Gastroesophageal sphincter (tissue), 4 donors: Measurements from ENCODE around the gene MRTO4. TPM values are rescaled to one million over a fixed set of nuclear protein-coding genes. Genes with fewer than 3 reads are reported as not detected.

Experiments
- ATAC-seq: fragments of 150-250 bp; one replicate; pipeline ENCODE4 v1.9.1; 2016; ENCODE audit warnings: mild to moderate bottlenecking, moderate library complexity
- H3K27ac ChIP-seq, 4 donors: fragments of 200-600 bp; sonication (generic) in 3 of 4; 1 replicate in 3 of 4; 2 replicates in 1 of 4; pipeline ENCODE4 v1.5.1; 2016 to 2019
- H3K27me3 ChIP-seq: fragments of 200-600 bp; sonication (generic); one replicate; pipeline ENCODE4 v1.5.1; 2019
- H3K36me3 ChIP-seq, 2 donors: fragments of 200-600 bp; sonication (generic); one replicate each; pipeline ENCODE4 v1.5.1; 2019; ENCODE audit warnings: control low read depth in 1 of 2
- H3K4me1 ChIP-seq, 3 donors: fragments of 200-600 bp; sonication (generic); 1 replicate in 2 of 3; 2 replicates in 1 of 3; pipeline ENCODE4 v1.5.1; 2016 to 2019; ENCODE audit warnings: control low read depth in 2 of 3
- H3K4me3 ChIP-seq, 2 donors: fragments of 200-600 bp; sonication (generic); one replicate each; pipeline ENCODE4 v1.5.1; 2019; ENCODE audit warnings: mild to moderate bottlenecking in 1 of 2, moderate library complexity in 1 of 2
- H3K9me3 ChIP-seq, 3 donors: fragments of 200-600 bp; sonication (generic); one replicate each; pipeline ENCODE4 v1.5.1; 2017 to 2019; ENCODE audit warnings: control low read depth in 2 of 3
- EP300 ChIP-seq: sonication (generic); formaldehyde crosslinking; IDR thresholded peaks from one replicate; pipeline ENCODE4 v1.6.1; 2017; ENCODE audit warnings: antibody characterized with exemption, mild to moderate bottlenecking
- POLR2A ChIP-seq, 2 donors: fragments of 450-650 bp; IDR thresholded peaks; one replicate each; pipeline ENCODE4 v1.6.1; 2017; ENCODE audit warnings: antibody characterized with exemption in 2 of 2, mild to moderate bottlenecking in 2 of 2, moderate library complexity in 1 of 2
- POLR2AphosphoS5 ChIP-seq: sonication (generic); formaldehyde crosslinking; IDR thresholded peaks from one replicate; pipeline ENCODE4 v1.6.1; 2017; ENCODE audit warnings: antibody characterized with exemption
- WGBS, 2 donors: methylation state at CpG; one replicate each; pipeline ENCODE4 v1.1.5; 2018; ENCODE audit warnings: low coverage in 1 of 2; 5-methylcytosine and 5-hydroxymethylcytosine counted together
- small RNA-seq, 4 donors: library from RNA; depleted of rRNA; stranded (forward); fragments of <200 nt; gene quantifications; one replicate each; pipeline ENCODE3, GENCODE V24; 2016
- total RNA-seq, 4 donors: library from RNA; depleted of rRNA; stranded (reverse); fragments of >200 nt; gene quantifications; one replicate each; pipeline ENCODE4 v1.1.0, GENCODE V29; 2016
- TF ChIP-seq, protein P1 (sequence below), 4 experiments: fragments of 200-600 bp in 2 of 4; fragments of 450-650 bp in 2 of 4; sonication (generic) in 1 of 4; IDR thresholded peaks; one replicate each; pipeline ENCODE4 v1.5.1; 2017 to 2019; ENCODE audit warnings: antibody characterized with exemption in 4 of 4, mild to moderate bottlenecking in 2 of 4, moderate library complexity in 2 of 4

Gene MRTO4
- total RNA-seq, 4 donors from 2014 or later = 12.5 to 28.5 (median 19.7) TPM

DNA sequence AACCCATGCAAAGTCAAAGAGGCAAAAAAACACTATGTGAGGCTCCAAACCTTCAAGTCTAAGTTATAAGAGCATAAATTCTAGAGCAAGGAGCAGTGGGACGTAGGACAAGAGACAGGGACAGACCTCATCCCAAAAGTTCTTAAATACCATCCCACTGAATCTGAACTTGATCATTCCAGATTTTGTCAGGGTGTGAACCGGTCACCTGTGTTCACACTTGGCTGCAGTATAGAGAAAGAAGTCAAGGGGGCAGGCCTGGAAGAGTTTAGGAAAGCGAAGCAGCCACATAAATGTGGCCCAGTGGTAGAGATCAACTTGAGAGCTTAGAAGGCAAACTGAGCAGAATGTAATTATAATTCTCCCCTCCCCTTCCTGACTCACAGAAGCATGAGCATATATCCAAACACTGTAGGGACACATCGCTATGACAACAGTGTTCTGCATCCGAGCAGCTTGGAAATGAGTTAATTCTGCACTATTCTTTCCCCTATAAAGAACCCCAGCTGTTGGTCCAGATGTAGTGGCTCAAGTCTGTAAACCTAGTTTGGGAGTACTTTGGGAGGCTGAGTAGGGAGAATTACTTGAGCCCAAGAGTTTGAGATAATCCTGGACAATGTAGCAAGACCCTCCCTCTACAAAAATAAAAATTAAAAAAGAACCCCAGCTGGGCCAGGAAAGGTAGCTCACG lies 57.7 kb downstream of the MRTO4 start:
- no peak overlapping the region for H3K27ac ChIP-seq
- peaks cover 0 to 46% of the 10 kb centered on the region in 2 donors for H3K36me3 ChIP-seq
- H3K4me3 ChIP-seq = no peak overlapping the region
- no peaks in the 10 kb centered on the region for H3K27me3 ChIP-seq
- no peaks in the 10 kb centered on the region for H3K9me3 ChIP-seq
- ATAC-seq = no peak
- TF ChIP-seq, protein P1, sequence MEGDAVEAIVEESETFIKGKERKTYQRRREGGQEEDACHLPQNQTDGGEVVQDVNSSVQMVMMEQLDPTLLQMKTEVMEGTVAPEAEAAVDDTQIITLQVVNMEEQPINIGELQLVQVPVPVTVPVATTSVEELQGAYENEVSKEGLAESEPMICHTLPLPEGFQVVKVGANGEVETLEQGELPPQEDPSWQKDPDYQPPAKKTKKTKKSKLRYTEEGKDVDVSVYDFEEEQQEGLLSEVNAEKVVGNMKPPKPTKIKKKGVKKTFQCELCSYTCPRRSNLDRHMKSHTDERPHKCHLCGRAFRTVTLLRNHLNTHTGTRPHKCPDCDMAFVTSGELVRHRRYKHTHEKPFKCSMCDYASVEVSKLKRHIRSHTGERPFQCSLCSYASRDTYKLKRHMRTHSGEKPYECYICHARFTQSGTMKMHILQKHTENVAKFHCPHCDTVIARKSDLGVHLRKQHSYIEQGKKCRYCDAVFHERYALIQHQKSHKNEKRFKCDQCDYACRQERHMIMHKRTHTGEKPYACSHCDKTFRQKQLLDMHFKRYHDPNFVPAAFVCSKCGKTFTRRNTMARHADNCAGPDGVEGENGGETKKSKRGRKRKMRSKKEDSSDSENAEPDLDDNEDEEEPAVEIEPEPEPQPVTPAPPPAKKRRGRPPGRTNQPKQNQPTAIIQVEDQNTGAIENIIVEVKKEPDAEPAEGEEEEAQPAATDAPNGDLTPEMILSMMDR (IDR thresholded peaks at IDR 0.05) = no peak
- TF ChIP-seq POLR2A (IDR thresholded peaks at IDR 0.05) (no peak), POLR2AphosphoS5 (no peak), EP300 (no peak)
- 56 to 100% methylated on average over 2 to 5 of the region's 6 CpGs for WGBS, 2 donors
- peaks cover 0 to 41% (median 20%) of the 10 kb centered on the region in 3 donors for H3K4me1 ChIP-seq

Small RNAs within 50 kb of the gene (small RNA-seq; reads per million reads assigned to genes)
- gene RNU6-1099P = 0 reads per million in 4 donors

Other genes with a start within 250 kb of the MRTO4 start
- gene UBR4, start 41.5 kb upstream of the MRTO4 start, total RNA-seq = 100 to 1,000 TPM in 3 of 4 donors, 10 to 100 TPM in 1; 79.3 to 200 (median 191) TPM
- 10 to 100 TPM; 21.8 to 39.8 (median 30.6) TPM for gene EMC1, start 281 bp upstream of the MRTO4 start, total RNA-seq
- gene AKR7A3, start 37.0 kb downstream of the MRTO4 start, total RNA-seq = 1 to 10 TPM in 1 of 4 donors, under 1 TPM in 3; 0.27 to 1.6 (median 0.71) TPM
- 10 to 100 TPM; 58.2 to 77.2 (median 63.7) TPM for gene AKR7A2, start 60.3 kb downstream of the MRTO4 start, total RNA-seq
- 10 to 100 TPM in 3 of 4 donors, 1 to 10 TPM in 1; 8.1 to 12.3 (median 11.7) TPM for gene SLC66A1, start 60.5 kb downstream of the MRTO4 start, total RNA-seq
- gene CAPZB, start 233.7 kb downstream of the MRTO4 start, total RNA-seq = 100 to 1,000 TPM; 160 to 288 (median 184) TPM